K562 (cell line): Measurements from ENCODE around the gene ARIH1.

Experiments
- BRD9 ChIP-seq: fragments of 450-650 bp; IDR thresholded peaks from 2 replicates; pipeline ENCODE4 v1.6.1; 2018; ENCODE audit warnings: low read depth; ENCODE audit not compliant: partially characterized antibody
- CEBPB ChIP-seq: fragments of 450-650 bp; IDR thresholded peaks from 2 replicates; pipeline ENCODE4 v1.6.1; 2016; ENCODE audit warnings: missing genetic modification characterization, missing compliant biosample characterization
- CTCF ChIP-seq, 3 experiments: IDR thresholded peaks in 2 of 3; conservative IDR thresholded peaks in 1 of 3; 2 replicates each; pipeline ENCODE4 v1.5.1; 2011 to 2012; ENCODE audit warnings: low read length in 3 of 3, mild to moderate bottlenecking in 3 of 3, control low read depth in 2 of 3, improper control_type of control experiment in 1 of 3, inconsistent platforms in 1 of 3, low read depth in 1 of 3, mixed read lengths in 1 of 3, moderate library complexity in 1 of 3; ENCODE audit not compliant: insufficient read depth in 2 of 3
- ELF4 ChIP-seq: fragments of 450-650 bp; formaldehyde crosslinking; IDR thresholded peaks from 2 replicates; pipeline ENCODE4 v1.4.0; 2022; ENCODE audit warnings: missing genetic modification characterization
- POLR2A ChIP-seq: fragments of 450-650 bp; conservative IDR thresholded peaks from 2 replicates; pipeline ENCODE4 v1.6.1; 2016
- YY1 ChIP-seq, 3 experiments: IDR thresholded peaks; 2 replicates each; pipeline ENCODE4 v1.6.1; 2011; ENCODE audit warnings: low read length in 2 of 3, mild to moderate bottlenecking in 2 of 3, moderate library complexity in 2 of 3, borderline replicate concordance in 1 of 3, control low read depth in 1 of 3, low read depth in 1 of 3; ENCODE audit not compliant: insufficient read depth in 3 of 3, insufficient replicate concordance in 2 of 3, control insufficient read depth in 1 of 3, insufficient read length in 1 of 3; ENCODE audit errors: extremely low read depth in 1 of 3
- ZC3H11A ChIP-seq: IDR thresholded peaks from 2 replicates; pipeline ENCODE4 v1.6.1; 2012; ENCODE audit warnings: low read depth, low read length, improper control_type of control experiment
- ZNF384 ChIP-seq: IDR thresholded peaks from 2 replicates; pipeline ENCODE4 v1.6.1; 2012; ENCODE audit warnings: low read depth, low read length, improper control_type of control experiment
- TF ChIP-seq, protein P1 (sequence below): fragments of 450-650 bp; formaldehyde crosslinking; IDR thresholded peaks from 2 replicates; pipeline ENCODE4 v1.4.0; 2022; ENCODE audit warnings: missing genetic modification characterization
- TF ChIP-seq, protein P2 (sequence below): sonication (generic); formaldehyde crosslinking; IDR thresholded peaks from 2 replicates; pipeline ENCODE4 v1.4.0; 2020; ENCODE audit warnings: mild to moderate bottlenecking, missing genetic modification reagents
- TF ChIP-seq, protein P3 (sequence below), 2 experiments: fragments of 450-650 bp; IDR thresholded peaks; 2 replicates each; pipeline ENCODE4 v1.6.1; 2016
- TF ChIP-seq, protein P4 (sequence below), 2 experiments: fragments of 450-650 bp; formaldehyde crosslinking in 1 of 2; IDR thresholded peaks; 2 replicates each; pipeline versions ENCODE4 v1.4.0 to v1.6.1; 2014 to 2020; ENCODE audit warnings: mild to moderate bottlenecking in 2 of 2, borderline replicate concordance in 1 of 2, low read depth in 1 of 2

GRCh38 chr15:72609862-72610261 lies 135.7 kb downstream of the ARIH1 start:
- TF ChIP-seq POLR2A (no peak), YY1 (IDR thresholded peaks at IDR 0.05; ENCODE audit: borderline replicate concordance in 1 of 3, control insufficient read depth in 1 of 3, extremely low read depth in 1 of 3, insufficient read depth in 3 of 3, insufficient read length in 1 of 3, insufficient replicate concordance in 2 of 3, low read depth in 1 of 3, low read length in 2 of 3) (no peak), CTCF (IDR thresholded peaks at IDR 0.05 in 2 of 3, conservative IDR thresholded peaks at IDR 0.05 in 1 of 3; ENCODE audit: insufficient read depth in 2 of 3, low read depth in 1 of 3, low read length in 3 of 3) (no peak), BRD9 (no peak), CEBPB (tag) (no peak), ZC3H11A (no peak), ZNF384 (no peak), ELF4 (CRISPR knock-in tag) (no peak)
- TF ChIP-seq, protein P1, sequence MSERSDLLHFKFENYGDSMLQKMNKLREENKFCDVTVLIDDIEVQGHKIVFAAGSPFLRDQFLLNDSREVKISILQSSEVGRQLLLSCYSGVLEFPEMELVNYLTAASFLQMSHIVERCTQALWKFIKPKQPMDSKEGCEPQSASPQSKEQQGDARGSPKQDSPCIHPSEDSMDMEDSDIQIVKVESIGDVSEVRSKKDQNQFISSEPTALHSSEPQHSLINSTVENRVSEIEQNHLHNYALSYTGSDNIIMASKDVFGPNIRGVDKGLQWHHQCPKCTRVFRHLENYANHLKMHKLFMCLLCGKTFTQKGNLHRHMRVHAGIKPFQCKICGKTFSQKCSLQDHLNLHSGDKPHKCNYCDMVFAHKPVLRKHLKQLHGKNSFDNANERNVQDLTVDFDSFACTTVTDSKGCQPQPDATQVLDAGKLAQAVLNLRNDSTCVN (CRISPR knock-in tag) = no peak
- TF ChIP-seq, protein P2, sequence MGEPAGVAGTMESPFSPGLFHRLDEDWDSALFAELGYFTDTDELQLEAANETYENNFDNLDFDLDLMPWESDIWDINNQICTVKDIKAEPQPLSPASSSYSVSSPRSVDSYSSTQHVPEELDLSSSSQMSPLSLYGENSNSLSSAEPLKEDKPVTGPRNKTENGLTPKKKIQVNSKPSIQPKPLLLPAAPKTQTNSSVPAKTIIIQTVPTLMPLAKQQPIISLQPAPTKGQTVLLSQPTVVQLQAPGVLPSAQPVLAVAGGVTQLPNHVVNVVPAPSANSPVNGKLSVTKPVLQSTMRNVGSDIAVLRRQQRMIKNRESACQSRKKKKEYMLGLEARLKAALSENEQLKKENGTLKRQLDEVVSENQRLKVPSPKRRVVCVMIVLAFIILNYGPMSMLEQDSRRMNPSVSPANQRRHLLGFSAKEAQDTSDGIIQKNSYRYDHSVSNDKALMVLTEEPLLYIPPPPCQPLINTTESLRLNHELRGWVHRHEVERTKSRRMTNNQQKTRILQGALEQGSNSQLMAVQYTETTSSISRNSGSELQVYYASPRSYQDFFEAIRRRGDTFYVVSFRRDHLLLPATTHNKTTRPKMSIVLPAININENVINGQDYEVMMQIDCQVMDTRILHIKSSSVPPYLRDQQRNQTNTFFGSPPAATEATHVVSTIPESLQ (CRISPR knock-in tag) = no peak
- TF ChIP-seq, protein P3, sequence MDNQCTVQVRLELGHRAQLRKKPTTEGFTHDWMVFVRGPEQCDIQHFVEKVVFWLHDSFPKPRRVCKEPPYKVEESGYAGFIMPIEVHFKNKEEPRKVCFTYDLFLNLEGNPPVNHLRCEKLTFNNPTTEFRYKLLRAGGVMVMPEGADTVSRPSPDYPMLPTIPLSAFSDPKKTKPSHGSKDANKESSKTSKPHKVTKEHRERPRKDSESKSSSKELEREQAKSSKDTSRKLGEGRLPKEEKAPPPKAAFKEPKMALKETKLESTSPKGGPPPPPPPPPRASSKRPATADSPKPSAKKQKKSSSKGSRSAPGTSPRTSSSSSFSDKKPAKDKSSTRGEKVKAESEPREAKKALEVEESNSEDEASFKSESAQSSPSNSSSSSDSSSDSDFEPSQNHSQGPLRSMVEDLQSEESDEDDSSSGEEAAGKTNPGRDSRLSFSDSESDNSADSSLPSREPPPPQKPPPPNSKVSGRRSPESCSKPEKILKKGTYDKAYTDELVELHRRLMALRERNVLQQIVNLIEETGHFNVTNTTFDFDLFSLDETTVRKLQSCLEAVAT (IDR thresholded peaks at IDR 0.05) = no peak
- TF ChIP-seq, protein P4, sequence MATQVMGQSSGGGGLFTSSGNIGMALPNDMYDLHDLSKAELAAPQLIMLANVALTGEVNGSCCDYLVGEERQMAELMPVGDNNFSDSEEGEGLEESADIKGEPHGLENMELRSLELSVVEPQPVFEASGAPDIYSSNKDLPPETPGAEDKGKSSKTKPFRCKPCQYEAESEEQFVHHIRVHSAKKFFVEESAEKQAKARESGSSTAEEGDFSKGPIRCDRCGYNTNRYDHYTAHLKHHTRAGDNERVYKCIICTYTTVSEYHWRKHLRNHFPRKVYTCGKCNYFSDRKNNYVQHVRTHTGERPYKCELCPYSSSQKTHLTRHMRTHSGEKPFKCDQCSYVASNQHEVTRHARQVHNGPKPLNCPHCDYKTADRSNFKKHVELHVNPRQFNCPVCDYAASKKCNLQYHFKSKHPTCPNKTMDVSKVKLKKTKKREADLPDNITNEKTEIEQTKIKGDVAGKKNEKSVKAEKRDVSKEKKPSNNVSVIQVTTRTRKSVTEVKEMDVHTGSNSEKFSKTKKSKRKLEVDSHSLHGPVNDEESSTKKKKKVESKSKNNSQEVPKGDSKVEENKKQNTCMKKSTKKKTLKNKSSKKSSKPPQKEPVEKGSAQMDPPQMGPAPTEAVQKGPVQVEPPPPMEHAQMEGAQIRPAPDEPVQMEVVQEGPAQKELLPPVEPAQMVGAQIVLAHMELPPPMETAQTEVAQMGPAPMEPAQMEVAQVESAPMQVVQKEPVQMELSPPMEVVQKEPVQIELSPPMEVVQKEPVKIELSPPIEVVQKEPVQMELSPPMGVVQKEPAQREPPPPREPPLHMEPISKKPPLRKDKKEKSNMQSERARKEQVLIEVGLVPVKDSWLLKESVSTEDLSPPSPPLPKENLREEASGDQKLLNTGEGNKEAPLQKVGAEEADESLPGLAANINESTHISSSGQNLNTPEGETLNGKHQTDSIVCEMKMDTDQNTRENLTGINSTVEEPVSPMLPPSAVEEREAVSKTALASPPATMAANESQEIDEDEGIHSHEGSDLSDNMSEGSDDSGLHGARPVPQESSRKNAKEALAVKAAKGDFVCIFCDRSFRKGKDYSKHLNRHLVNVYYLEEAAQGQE (IDR thresholded peaks at IDR 0.05; ENCODE audit: borderline replicate concordance) = no peak
- TF ChIP-seq, protein P4 (CRISPR knock-in tag; IDR thresholded peaks at IDR 0.05; ENCODE audit: low read depth) = no peak
